ENCODE measurements around the gene MLLT3.

- TF ChIP-seq, protein P1, sequence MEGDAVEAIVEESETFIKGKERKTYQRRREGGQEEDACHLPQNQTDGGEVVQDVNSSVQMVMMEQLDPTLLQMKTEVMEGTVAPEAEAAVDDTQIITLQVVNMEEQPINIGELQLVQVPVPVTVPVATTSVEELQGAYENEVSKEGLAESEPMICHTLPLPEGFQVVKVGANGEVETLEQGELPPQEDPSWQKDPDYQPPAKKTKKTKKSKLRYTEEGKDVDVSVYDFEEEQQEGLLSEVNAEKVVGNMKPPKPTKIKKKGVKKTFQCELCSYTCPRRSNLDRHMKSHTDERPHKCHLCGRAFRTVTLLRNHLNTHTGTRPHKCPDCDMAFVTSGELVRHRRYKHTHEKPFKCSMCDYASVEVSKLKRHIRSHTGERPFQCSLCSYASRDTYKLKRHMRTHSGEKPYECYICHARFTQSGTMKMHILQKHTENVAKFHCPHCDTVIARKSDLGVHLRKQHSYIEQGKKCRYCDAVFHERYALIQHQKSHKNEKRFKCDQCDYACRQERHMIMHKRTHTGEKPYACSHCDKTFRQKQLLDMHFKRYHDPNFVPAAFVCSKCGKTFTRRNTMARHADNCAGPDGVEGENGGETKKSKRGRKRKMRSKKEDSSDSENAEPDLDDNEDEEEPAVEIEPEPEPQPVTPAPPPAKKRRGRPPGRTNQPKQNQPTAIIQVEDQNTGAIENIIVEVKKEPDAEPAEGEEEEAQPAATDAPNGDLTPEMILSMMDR (conservative IDR thresholded peaks at IDR 0.05): no peak
- TF ChIP-seq EZH2 (IDR thresholded peaks at IDR 0.05; ENCODE audit: low read depth): no peak
Observed at GRCh38 chr9:20670395-20670794, 48.1 kb upstream of the MLLT3 start.
